HG02623 (cell line): ENCODE measurements around the gene ACTL10.
"Not testable (repeated sequence)": the region's sequence is repeated elsewhere in the genome, so short reads cannot be mapped to it uniquely, and the experiment has no call there.

Source experiments
- ATAC-seq: cut with Tn5 transposase; IDR thresholded peaks from one replicate; pipeline ENCODE4 v1.9.1; 2021; ENCODE audit warnings: moderate library complexity; ENCODE audit not compliant: unreplicated experiment

The ACTL10 gene

GRCh38 chr20:33693741-33694638 is 27.2 kb downstream of the ACTL10 start:
- no peak for ATAC-seq

GRCh38 chr20:33694639-33695012 is 27.9 kb downstream of the ACTL10 start:
- no peak for ATAC-seq

- no peak for ATAC-seq
Measured at GRCh38 chr20:33696448-33696847, 29.7 kb downstream of the ACTL10 start.

- ATAC-seq, result no peak
Measured at GRCh38 chr20:33697129-33697528, 30.4 kb downstream of the ACTL10 start.

DNA sequence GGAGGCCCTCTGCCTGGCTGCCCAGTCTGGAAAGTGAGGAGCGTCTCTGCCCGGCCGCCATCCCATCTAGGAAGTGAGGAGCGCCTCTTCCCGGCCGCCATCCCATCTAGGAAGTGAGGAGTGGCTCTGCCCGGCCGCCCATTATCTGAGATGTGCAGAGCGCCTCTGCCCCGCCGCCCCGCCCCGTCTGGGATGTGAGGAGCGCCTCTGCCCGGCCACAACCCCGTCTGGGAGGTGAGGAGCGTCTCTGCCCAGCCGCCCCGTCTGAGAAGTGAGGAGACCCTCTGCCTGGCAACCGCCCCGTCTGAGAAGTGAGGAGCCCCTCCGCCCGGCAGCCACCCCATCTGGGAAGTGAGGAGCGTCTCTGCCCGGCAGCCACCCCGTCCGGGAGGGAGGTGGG is 32.2 kb downstream of the ACTL10 start:
- not testable (repeated sequence) for ATAC-seq

DNA sequence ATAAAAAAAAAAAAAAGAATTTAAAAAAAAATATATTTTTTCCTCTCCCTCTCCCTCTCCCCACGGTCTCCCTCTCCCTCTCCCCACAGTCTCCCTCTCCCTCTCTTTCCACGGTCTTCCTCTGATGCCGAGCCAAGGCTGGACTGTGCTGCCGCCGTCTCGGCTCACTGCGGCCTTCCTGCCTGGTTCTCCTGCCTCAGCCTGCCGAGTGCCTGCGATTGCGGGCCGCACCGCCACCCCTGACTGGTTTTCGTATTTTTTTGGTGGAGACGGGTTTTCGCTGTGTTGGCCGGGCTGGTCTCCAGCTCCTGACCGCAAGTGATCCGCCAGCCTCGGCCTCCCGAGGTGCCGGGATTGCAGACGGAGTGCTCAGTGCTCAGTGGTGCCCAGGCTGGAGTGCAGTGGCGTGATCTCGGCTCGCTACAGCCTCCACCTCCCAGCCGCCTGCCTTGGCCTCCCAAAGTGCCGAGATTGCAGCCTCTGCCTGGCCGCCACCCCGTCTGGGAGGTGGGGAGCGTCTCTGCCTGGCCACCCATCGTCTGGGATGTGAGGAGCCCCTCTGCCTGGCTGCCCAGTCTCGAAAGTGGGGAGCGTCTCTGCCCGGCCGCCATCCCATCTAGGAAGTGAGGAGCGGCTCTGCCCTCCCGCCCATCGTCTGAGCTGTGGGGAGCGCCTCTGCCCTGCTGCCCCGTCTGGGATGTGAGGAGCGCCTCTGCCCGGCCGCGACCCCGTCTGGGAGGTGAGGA is 34.1 kb downstream of the ACTL10 start:
- not testable (repeated sequence) for ATAC-seq

- ATAC-seq, result no peak
Measured at GRCh38 chr20:33701629-33702450, 35.1 kb downstream of the ACTL10 start.

GRCh38 chr20:33702861-33703260 is 36.1 kb downstream of the ACTL10 start:
- ATAC-seq, result no peak

DNA sequence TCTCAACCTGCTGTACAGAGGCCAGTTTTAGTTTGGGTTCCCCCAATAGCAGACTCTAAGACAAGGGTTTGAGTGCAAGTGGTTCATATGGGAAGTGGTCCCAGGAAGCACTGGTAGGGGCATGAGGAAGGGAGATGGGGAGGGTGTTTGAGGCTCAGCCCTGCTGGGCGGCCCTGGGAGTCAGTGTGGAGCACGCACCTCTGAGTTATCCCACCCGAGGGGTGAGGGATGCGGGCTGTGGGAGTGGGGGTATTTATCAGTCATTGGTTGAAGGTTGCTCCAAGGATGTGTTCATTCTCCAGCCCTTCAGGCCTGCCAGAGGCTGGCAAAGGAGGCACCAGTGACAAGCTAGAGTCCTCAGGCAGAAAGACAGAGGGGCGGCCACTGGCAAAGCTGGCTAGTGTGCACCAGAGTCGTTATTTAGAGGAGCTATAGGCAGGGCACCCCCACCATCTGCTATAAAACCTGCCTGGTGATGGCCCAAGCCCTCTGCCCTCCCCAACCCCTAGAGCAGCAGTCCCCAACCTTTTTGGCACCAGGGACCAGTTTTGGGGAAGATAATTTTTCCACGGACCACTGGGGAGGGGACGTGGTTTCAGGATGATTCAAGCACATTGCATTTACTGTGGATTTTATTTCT is 36.9 kb downstream of the ACTL10 start:
- no peak for ATAC-seq

DNA sequence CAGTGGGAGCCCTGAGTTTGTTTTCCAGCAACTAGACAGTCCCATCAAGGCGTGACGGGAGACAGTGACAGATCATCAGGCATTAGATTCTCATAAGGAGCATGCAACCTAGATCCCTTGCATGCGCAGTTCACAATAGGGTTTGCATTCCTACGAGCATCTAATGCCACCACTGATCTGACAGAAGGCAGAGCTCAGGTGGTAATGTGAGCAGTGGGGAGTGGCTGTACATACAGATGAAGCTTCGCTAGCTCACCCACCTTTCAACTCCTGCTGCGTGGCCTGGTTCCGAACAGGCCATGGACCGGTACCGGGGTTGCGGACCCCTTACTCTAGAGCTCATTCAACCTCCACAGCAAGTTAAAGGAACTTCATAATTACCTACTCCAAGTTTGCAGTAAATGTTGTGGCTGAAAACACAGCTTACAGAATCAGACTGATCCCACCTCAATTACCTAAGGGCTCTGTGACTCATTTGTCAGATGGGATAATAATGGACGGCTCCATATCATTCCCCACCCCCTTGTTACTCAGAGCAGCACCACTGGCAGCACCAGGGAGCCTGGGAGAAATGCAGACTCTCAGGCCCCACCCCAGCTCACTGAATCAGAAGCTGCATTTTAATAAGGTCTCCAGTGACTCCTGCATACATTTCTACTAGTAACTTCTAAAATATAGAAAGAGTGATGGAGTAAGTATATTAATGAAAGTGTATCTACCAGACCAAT is 37.6 kb downstream of the ACTL10 start:
- ATAC-seq, result no peak

- ATAC-seq, result no peak
Measured at GRCh38 chr20:33707668-33708067, 40.9 kb downstream of the ACTL10 start.

GRCh38 chr20:33709398-33709797 is 42.7 kb downstream of the ACTL10 start:
- ATAC-seq, result no peak

- no peak for ATAC-seq
Measured at GRCh38 chr20:33709905-33710541, 43.3 kb downstream of the ACTL10 start.

GRCh38 chr20:33710681-33711445 is 44.1 kb downstream of the ACTL10 start:
- no peak for ATAC-seq

GRCh38 chr20:33711446-33711738 is 44.6 kb downstream of the ACTL10 start:
- no peak for ATAC-seq

DNA sequence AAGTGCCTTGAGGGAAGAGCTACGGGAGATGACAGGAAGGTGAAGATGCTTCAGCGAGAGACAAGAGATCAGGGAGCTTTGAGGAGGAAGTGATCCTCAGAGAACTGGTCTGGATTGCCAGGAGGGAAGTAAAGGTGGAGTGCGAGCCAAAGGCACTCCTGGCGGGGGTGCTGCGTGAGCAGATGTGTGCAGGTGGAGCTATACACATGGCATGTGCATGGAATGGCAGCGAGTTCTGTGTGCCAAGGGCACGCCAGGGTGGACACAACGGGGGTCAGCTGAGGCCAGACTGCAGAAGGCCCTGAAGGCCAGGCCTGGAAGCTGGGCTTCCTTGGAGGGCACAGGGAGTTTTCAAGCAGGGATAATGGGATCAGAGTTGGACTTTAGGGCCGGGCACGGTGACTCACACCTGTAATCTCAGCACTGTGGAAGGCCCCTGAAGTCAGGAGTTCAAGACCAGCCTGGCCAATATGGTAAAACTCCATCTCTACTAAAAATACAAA is 47.2 kb downstream of the ACTL10 start:
- no peak for ATAC-seq

- ATAC-seq, result no peak
Measured at GRCh38 chr20:33716498-33716897, 49.8 kb downstream of the ACTL10 start.
